BLaER1 treated with 17β-estradiol and CSF1 and Interleukin-3, amounts not matched to agents 10 nM and 100 nM (cell line): ENCODE results near the gene NTRK3.

ENCODE experiments used
- H3K27ac ChIP-seq, 11 experiments: shearing (Covaris generic); formaldehyde crosslinking; 2 replicates each; pipeline ENCODE4 v1.8.1; 2022
- H3K27me3 ChIP-seq, 11 experiments: shearing (Covaris generic); formaldehyde crosslinking; 2 replicates each; pipeline ENCODE4 v1.8.1; 2022
- H3K36me3 ChIP-seq, 11 experiments: shearing (Covaris generic); formaldehyde crosslinking; 2 replicates each; pipeline ENCODE4 v1.8.1; 2022
- H3K4me1 ChIP-seq, 10 experiments: shearing (Covaris generic); formaldehyde crosslinking; 2 replicates each; pipeline ENCODE4 v1.8.1; 2022
- H3K4me2 ChIP-seq, 11 experiments: shearing (Covaris generic); formaldehyde crosslinking; 2 replicates each; pipeline ENCODE4 v1.8.1; 2022
- H3K4me3 ChIP-seq, 10 experiments: shearing (Covaris generic); formaldehyde crosslinking; 2 replicates each; pipeline ENCODE4 v1.8.1; 2022
- H3K9ac ChIP-seq, 11 experiments: shearing (Covaris generic); formaldehyde crosslinking; 2 replicates each; pipeline ENCODE4 v1.8.1; 2022
- H3K9me3 ChIP-seq, 11 experiments: shearing (Covaris generic); formaldehyde crosslinking; replicated peaks in 1 of 11; 2 replicates each; pipeline ENCODE4 v1.8.1; 2022
- H4K20me1 ChIP-seq, 11 experiments: shearing (Covaris generic); formaldehyde crosslinking; 2 replicates each; pipeline ENCODE4 v1.8.1; 2022
- Cebpa-rat ChIP-seq, 11 experiments: shearing (Covaris generic); IDR thresholded peaks; 2 replicates each; pipeline ENCODE4 v1.8.1; 2022

Gene NTRK3

GRCh38 chr15:87929841-87930240 is 326.7 kb downstream of the NTRK3 start:
- Histone ChIP-seq H3K27me3 (no peaks in the 10 kb centered on the region), H4K20me1 (no peaks in the 10 kb centered on the region), H3K4me3 (no peak overlapping the region), H3K4me2 (no peak overlapping the region), H3K9ac (no peak overlapping the region), H3K36me3 (no peaks in the 10 kb centered on the region), H3K9me3 (no peaks in the 10 kb centered on the region), H3K27ac (no peak overlapping the region), H3K4me1 (no peaks in the 10 kb centered on the region)
- no peak for TF ChIP-seq Cebpa-rat (IDR thresholded peaks at IDR 0.05)

DNA sequence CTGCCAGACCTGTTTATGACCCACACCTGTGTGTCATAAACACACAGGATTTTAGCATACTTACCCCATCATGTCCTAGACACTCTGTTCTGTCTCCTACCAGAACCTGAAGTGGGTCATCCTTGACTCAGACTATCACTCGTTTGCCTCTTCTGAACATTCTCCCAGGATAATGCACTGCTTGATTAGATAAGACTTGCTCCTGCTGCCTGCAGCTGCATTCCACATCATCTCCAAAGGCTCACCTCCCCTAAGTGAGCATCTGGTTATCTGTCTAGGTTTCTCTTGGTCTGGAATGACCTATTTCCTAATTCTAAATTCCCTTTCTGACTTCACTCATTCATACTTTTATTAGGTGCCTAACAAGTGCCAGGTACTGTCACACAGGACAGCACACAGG is 332.1 kb downstream of the NTRK3 start:
- H3K4me2 ChIP-seq = no peak overlapping the region
- no peaks in the 10 kb centered on the region for H3K36me3 ChIP-seq
- no peaks in the 10 kb centered on the region for H3K27me3 ChIP-seq
- H3K27ac ChIP-seq = no peak overlapping the region
- H3K4me1 ChIP-seq = no peaks in the 10 kb centered on the region
- H4K20me1 ChIP-seq = no peaks in the 10 kb centered on the region
- H3K9ac ChIP-seq = no peak overlapping the region
- no peak overlapping the region for H3K4me3 ChIP-seq
- TF ChIP-seq Cebpa-rat (IDR thresholded peaks at IDR 0.05) = no peak
- H3K9me3 ChIP-seq = no peaks in the 10 kb centered on the region

GRCh38 chr15:87919064-87919463 is 337.5 kb downstream of the NTRK3 start:
- Histone ChIP-seq H3K9ac (no peak overlapping the region), H3K4me3 (no peak overlapping the region), H4K20me1 (no peaks in the 10 kb centered on the region), H3K27ac (no peak overlapping the region), H3K9me3 (no peaks in the 10 kb centered on the region), H3K4me1 (no peaks in the 10 kb centered on the region), H3K27me3 (no peaks in the 10 kb centered on the region), H3K4me2 (no peak overlapping the region), H3K36me3 (no peaks in the 10 kb centered on the region)
- TF ChIP-seq Cebpa-rat (IDR thresholded peaks at IDR 0.05) = no peak

GRCh38 chr15:87917480-87917879 is 339.1 kb downstream of the NTRK3 start:
- no peak for TF ChIP-seq Cebpa-rat (IDR thresholded peaks at IDR 0.05)
- H3K4me1 ChIP-seq = no peaks in the 10 kb centered on the region
- H3K36me3 ChIP-seq = no peaks in the 10 kb centered on the region
- no peak overlapping the region for H3K9ac ChIP-seq
- no peak overlapping the region for H3K4me2 ChIP-seq
- no peak overlapping the region for H3K4me3 ChIP-seq
- H3K9me3 ChIP-seq = no peaks in the 10 kb centered on the region
- no peaks in the 10 kb centered on the region for H3K27me3 ChIP-seq
- H4K20me1 ChIP-seq = no peaks in the 10 kb centered on the region
- H3K27ac ChIP-seq = no peak overlapping the region

GRCh38 chr15:87916208-87916607 is 340.3 kb downstream of the NTRK3 start:
- Histone ChIP-seq H3K27me3 (no peaks in the 10 kb centered on the region), H3K9me3 (no peaks in the 10 kb centered on the region), H3K36me3 (no peaks in the 10 kb centered on the region), H3K4me2 (no peak overlapping the region), H3K9ac (no peak overlapping the region), H4K20me1 (no peaks in the 10 kb centered on the region), H3K27ac (no peak overlapping the region), H3K4me1 (no peaks in the 10 kb centered on the region), H3K4me3 (no peak overlapping the region)
- no peak for TF ChIP-seq Cebpa-rat (IDR thresholded peaks at IDR 0.05)

DNA sequence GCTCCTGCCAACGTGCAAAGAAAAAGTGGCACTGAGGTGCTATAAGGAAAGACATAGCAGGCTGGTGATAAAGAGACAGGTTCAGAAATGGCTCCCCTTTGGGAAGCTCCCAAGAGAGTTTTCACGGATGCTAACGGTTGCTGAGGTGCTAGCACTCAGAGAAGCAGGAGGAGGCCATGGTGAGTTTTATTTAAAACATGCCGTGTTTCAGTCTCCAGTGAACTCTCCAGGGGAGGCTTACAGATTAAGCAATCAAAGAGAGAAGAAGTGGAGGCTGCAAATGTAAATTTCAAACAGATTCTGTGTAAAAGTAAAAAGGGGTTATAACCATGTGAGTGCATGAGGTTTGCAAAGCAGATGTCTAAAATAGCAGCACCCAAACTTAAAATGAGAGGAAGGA is 346.2 kb downstream of the NTRK3 start:
- Histone ChIP-seq H4K20me1 (no peaks in the 10 kb centered on the region), H3K4me3 (no peak overlapping the region), H3K4me1 (peaks cover 0 to 6% (median 0%) of the 10 kb centered on the region in 10 experiments; a peak in 2 of 20 replicates), H3K9me3 (no peaks in the 10 kb centered on the region), H3K36me3 (no peaks in the 10 kb centered on the region), H3K4me2 (no peak overlapping the region), H3K27ac (no peak overlapping the region), H3K9ac (no peak overlapping the region), H3K27me3 (no peaks in the 10 kb centered on the region)
- no peak for TF ChIP-seq Cebpa-rat (IDR thresholded peaks at IDR 0.05)

DNA sequence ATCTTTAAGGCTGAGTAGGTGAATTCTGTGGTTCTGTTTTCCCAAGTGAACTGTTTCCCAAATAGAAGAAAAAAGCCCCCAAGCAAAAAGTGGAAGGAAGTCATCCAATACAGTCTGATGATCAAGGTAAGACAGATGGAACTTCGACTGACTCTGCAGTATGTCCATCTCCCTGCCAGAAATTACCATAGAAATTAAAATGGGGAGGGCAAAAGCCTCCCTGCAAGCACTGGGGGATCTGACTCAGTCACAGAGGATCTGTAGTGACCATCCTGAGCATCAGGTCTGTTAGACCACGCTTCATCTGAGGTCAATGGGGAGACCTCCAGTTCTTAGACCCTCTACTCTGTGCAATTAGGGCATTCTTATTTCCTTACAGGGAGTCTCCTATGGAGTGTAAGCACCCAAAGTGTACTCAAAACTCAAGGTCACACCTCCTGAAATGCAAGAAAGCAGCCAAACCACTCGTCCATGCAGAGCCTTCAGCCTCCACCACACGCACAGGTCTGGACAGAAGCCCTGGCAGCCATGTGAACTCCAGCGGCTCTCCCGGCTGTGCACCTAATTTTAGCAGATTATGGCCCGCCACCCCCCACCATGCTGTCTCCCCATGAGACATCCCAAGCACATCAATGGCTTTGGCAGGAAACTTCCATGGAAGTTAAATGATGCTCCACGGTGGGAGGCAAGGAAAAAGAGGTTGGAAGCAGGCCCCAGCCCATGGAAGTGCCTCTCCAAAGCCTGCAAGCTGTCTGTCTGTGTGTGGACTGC is 348.7 kb downstream of the NTRK3 start:
- H3K27ac ChIP-seq = no peak overlapping the region
- H3K4me2 ChIP-seq = peak overlapping the region in 3 of 11 experiments; percentile 15 to 29 (median 23); a peak in 3 of 22 replicates
- no peak for TF ChIP-seq Cebpa-rat (IDR thresholded peaks at IDR 0.05)
- H3K9ac ChIP-seq = no peak overlapping the region
- H3K4me1 ChIP-seq = peaks cover 0 to 8% (median 2%) of the 10 kb centered on the region in 10 experiments; a peak in 7 of 20 replicates
- H3K27me3 ChIP-seq = no peaks in the 10 kb centered on the region
- no peaks in the 10 kb centered on the region for H3K9me3 ChIP-seq
- no peaks in the 10 kb centered on the region for H4K20me1 ChIP-seq
- H3K36me3 ChIP-seq = no peaks in the 10 kb centered on the region
- no peak overlapping the region for H3K4me3 ChIP-seq

- H3K36me3 ChIP-seq = no peaks in the 10 kb centered on the region
- peaks cover 0 to 16% (median 5%) of the 10 kb centered on the region in 10 experiments; a peak in 7 of 20 replicates for H3K4me1 ChIP-seq
- H3K27me3 ChIP-seq = no peaks in the 10 kb centered on the region
- H3K27ac ChIP-seq = no peak overlapping the region
- H3K4me3 ChIP-seq = no peak overlapping the region
- H3K4me2 ChIP-seq = no peak overlapping the region
- no peak for TF ChIP-seq Cebpa-rat (IDR thresholded peaks at IDR 0.05)
- no peak overlapping the region for H3K9ac ChIP-seq
- no peaks in the 10 kb centered on the region for H4K20me1 ChIP-seq
- no peaks in the 10 kb centered on the region for H3K9me3 ChIP-seq
These were observed 350.1 kb downstream of the NTRK3 start for GRCh38 chr15:87906444-87906843.

- Histone ChIP-seq H3K9ac (no peak overlapping the region), H3K9me3 (no peaks in the 10 kb centered on the region), H3K4me1 (peaks cover 0 to 16% (median 5%) of the 10 kb centered on the region in 10 experiments; a peak in 7 of 20 replicates), H3K4me3 (no peak overlapping the region), H3K27me3 (no peaks in the 10 kb centered on the region), H3K36me3 (no peaks in the 10 kb centered on the region), H3K4me2 (peak overlapping the region in 5 of 11 experiments; percentile 9 to 31 (median 22); a peak in 7 of 22 replicates), H3K27ac (peak overlapping the region in 2 of 11 experiments; percentile 2 to 7; a peak in 1 of 22 replicates), H4K20me1 (no peaks in the 10 kb centered on the region)
- TF ChIP-seq Cebpa-rat (IDR thresholded peaks at IDR 0.05) = no peak
These were observed 353.6 kb downstream of the NTRK3 start for GRCh38 chr15:87902772-87903426.
